Spleen (tissue), 7 donors: ENCODE data around the gene KIF26B.

Experiments used
- POLR2A ChIP-seq, 3 donors: fragments of 450-650 bp; IDR thresholded peaks; one replicate each; pipeline ENCODE4 v1.5.1; 2017; ENCODE audit warnings: antibody characterized with exemption in 3 of 3, mild to moderate bottlenecking in 1 of 3
- POLR2AphosphoS5 ChIP-seq, 3 donors: sonication (generic); formaldehyde crosslinking; IDR thresholded peaks; one replicate each; pipeline ENCODE4 v1.5.1; 2017; ENCODE audit warnings: antibody characterized with exemption in 3 of 3
- TF ChIP-seq, protein P1 (sequence below), 11 experiments: fragments of 200-600 bp in 7 of 11; fragments of 450-650 bp in 4 of 11; sonication (generic) in 4 of 11; IDR thresholded peaks in 8 of 11; conservative IDR thresholded peaks in 3 of 11; 1 replicate in 7 of 11; 2 replicates in 4 of 11; pipeline versions ENCODE4 v1.4.0 to v1.8.0; 2016 to 2021; ENCODE audit warnings: antibody characterized with exemption in 11 of 11, inconsistent platforms in 4 of 11, mild to moderate bottlenecking in 1 of 11
- donor health status: DM: no; HTN: no; CAD: no; lungs with moderate emphysema.
- donor health status: DM: no; HTN: no; CAD: no.
- donor health status: DM: no; HTN: no; CAD: no.

DNA sequence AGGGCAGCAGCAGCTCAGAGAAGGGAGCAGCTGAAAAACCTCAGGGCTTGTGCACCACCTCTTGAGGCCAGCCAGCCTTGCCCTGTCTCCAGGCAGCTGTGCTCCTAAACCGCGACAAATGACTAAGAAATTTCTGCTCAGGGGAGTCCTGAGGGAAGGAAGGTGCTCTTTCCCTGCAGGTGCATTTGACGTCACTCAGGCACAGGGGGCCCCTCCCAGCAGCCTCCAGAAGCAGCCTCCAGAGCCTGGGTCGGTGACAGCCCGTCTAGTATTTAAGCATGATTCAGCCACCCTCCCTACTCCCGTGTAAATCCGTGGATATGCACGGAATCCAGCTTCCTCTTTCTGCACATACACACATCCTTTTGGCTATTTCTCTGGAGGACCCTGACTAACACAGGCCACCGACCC lies 560.5 kb downstream of the KIF26B start:
- TF ChIP-seq POLR2A (IDR thresholded peaks at IDR 0.05) (no peak), POLR2AphosphoS5 (IDR thresholded peaks at IDR 0.05) (no peak)
- TF ChIP-seq, protein P1, sequence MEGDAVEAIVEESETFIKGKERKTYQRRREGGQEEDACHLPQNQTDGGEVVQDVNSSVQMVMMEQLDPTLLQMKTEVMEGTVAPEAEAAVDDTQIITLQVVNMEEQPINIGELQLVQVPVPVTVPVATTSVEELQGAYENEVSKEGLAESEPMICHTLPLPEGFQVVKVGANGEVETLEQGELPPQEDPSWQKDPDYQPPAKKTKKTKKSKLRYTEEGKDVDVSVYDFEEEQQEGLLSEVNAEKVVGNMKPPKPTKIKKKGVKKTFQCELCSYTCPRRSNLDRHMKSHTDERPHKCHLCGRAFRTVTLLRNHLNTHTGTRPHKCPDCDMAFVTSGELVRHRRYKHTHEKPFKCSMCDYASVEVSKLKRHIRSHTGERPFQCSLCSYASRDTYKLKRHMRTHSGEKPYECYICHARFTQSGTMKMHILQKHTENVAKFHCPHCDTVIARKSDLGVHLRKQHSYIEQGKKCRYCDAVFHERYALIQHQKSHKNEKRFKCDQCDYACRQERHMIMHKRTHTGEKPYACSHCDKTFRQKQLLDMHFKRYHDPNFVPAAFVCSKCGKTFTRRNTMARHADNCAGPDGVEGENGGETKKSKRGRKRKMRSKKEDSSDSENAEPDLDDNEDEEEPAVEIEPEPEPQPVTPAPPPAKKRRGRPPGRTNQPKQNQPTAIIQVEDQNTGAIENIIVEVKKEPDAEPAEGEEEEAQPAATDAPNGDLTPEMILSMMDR (IDR thresholded peaks at IDR 0.05 in 8 of 11, conservative IDR thresholded peaks at IDR 0.05 in 3 of 11) = no peak
